Neural progenitor cell (in vitro differentiated cells): ENCODE results near the gene ZMAT5. TPM values are rescaled to one million over a fixed set of nuclear protein-coding genes. Genes with fewer than 3 reads are reported as not detected.
A peak's percentile ranks its signal among the peaks of the same experiment; 100 is the strongest.

Experiments
- DNase-seq: peaks from one replicate; pipeline ENCODE4 v3.0.0-alpha.2; 2016; ENCODE audit warnings: low spot score
- H2AFZ ChIP-seq: fragments of 200-600 bp; sonication (generic); replicated peaks from 2 replicates; pipeline ENCODE4 v1.6.1; 2016; ENCODE audit warnings: antibody characterized with exemption
- H3F3A ChIP-seq: fragments of 200-600 bp; sonication (generic); 2 replicates; pipeline ENCODE4 v1.6.1; 2016; ENCODE audit warnings: antibody characterized with exemption, low read depth
- H3K27ac ChIP-seq: fragments of 200-600 bp; sonication (generic); 2 replicates; pipeline ENCODE4 v1.5.1; 2016; ENCODE audit warnings: mild to moderate bottlenecking
- H3K27me3 ChIP-seq: fragments of 200-600 bp; sonication (generic); 2 replicates; pipeline ENCODE4 v1.6.1; 2016; ENCODE audit warnings: mild to moderate bottlenecking, moderate library complexity
- H3K36me3 ChIP-seq: fragments of 200-600 bp; sonication (generic); 2 replicates; pipeline ENCODE4 v1.5.1; 2016
- H3K4me1 ChIP-seq: fragments of 200-600 bp; sonication (generic); 2 replicates; pipeline ENCODE4 v1.6.1; 2016; ENCODE audit warnings: mixed run types
- H3K4me2 ChIP-seq: fragments of 200-600 bp; sonication (generic); 2 replicates; pipeline ENCODE4 v1.6.1; 2016
- H3K4me3 ChIP-seq: fragments of 200-600 bp; sonication (generic); 2 replicates; pipeline ENCODE4 v1.5.1; 2016
- H3K79me2 ChIP-seq: fragments of 200-600 bp; sonication (generic); 2 replicates; pipeline ENCODE4 v1.6.1; 2016; ENCODE audit warnings: low read depth
- H3K9ac ChIP-seq: fragments of 200-600 bp; sonication (generic); 2 replicates; pipeline ENCODE4 v1.6.1; 2016
- H3K9me3 ChIP-seq: fragments of 200-600 bp; sonication (generic); 2 replicates; pipeline ENCODE4 v1.5.1; 2016; ENCODE audit warnings: low read depth
- H4K20me1 ChIP-seq: fragments of 200-600 bp; sonication (generic); 2 replicates; pipeline ENCODE4 v1.6.1; 2016; ENCODE audit warnings: low read depth
- H3K27ac Mint-ChIP-seq: 3 replicates; pipeline ENCODE4 v1.8.0; 2021; ENCODE audit warnings: mixed read lengths
- H3K27me3 Mint-ChIP-seq: 2 replicates; pipeline ENCODE4 v1.8.0; 2022; ENCODE audit warnings: low read depth, mild to moderate bottlenecking, inconsistent platforms, moderate library complexity, mixed read lengths; ENCODE audit not compliant: insufficient read depth
- H3K36me3 Mint-ChIP-seq: 3 replicates; pipeline ENCODE4 v1.8.0; 2021; ENCODE audit warnings: mixed read lengths
- H3K4me1 Mint-ChIP-seq: 3 replicates; pipeline ENCODE4 v1.8.0; 2021; ENCODE audit warnings: mixed read lengths
- H3K4me3 Mint-ChIP-seq: 3 replicates; pipeline ENCODE4 v1.8.0; 2021; ENCODE audit warnings: mild to moderate bottlenecking, moderate library complexity, mixed read lengths
- H3K9me3 Mint-ChIP-seq: 3 replicates; pipeline ENCODE4 v1.8.0; 2020; ENCODE audit warnings: mixed read lengths
- CTCF ChIP-seq: fragments of 200-600 bp; sonication (generic); IDR thresholded peaks from 2 replicates; pipeline ENCODE4 v1.5.1; 2017; ENCODE audit warnings: antibody characterized with exemption, mild to moderate bottlenecking
- EZH2 ChIP-seq: fragments of 200-600 bp; sonication (generic); IDR thresholded peaks from 2 replicates; pipeline ENCODE4 v1.6.1; 2017; ENCODE audit warnings: antibody characterized with exemption, mild to moderate bottlenecking, moderate library complexity
- EZH2phosphoT487 ChIP-seq: fragments of 200-600 bp; sonication (generic); IDR thresholded peaks from 2 replicates; pipeline ENCODE4 v1.6.1; 2017; ENCODE audit warnings: antibody characterized with exemption
- total RNA-seq: library from RNA; depleted of rRNA; stranded (reverse); fragments of >200 nt; gene quantifications from 2 replicates; pipeline ENCODE4 v1.2.3, GENCODE V29; 2015; ENCODE audit warnings: low replicate concordance

Gene ZMAT5
- total RNA-seq, 1 donor from 2014 or later, result 20.8 TPM

DNA sequence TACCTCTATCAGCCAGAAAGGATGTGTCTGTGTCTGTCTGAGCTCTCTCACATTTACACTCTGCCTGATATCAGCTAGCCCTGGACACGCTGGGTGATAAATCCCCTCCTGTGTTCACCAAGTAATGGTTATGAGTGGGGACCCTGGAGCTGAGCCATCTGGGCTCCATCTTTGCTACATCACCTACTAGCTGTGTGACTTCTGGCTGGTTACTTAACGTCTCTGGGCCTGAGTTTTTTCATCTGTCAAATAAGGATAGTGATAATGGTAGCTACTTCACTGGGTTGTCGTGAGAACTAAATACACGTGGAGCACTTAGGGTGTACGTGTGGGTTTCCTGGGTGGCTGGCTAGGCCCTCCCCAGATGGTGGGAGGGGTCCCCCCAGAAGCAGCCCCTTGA, 23.3 kb upstream of the ZMAT5 start:
- Histone ChIP-seq H3K79me2 (no peaks in the 10 kb centered on the region), H3K36me3 (no peaks in the 10 kb centered on the region), H3F3A (no peaks in the 10 kb centered on the region), H3K4me2 (no peak overlapping the region), H3K4me3 (no peak overlapping the region), H2AFZ (no peak overlapping the region), H3K9ac (no peak overlapping the region), H3K4me1 (no peaks in the 10 kb centered on the region), H3K27me3 (no peaks in the 10 kb centered on the region), H4K20me1 (no peaks in the 10 kb centered on the region), H3K9me3 (no peaks in the 10 kb centered on the region), H3K27ac (no peak overlapping the region)
- Mint-ChIP-seq H3K4me1 (peaks cover 8% of the 10 kb centered on the region), H3K27me3 (no peaks in the 10 kb centered on the region), H3K36me3 (peaks cover 13% of the 10 kb centered on the region), H3K4me3 (no peak overlapping the region), H3K9me3 (no peaks in the 10 kb centered on the region), H3K27ac (no peak overlapping the region)
- DNase-seq, result no peak
- TF ChIP-seq CTCF, result no peak

DNA sequence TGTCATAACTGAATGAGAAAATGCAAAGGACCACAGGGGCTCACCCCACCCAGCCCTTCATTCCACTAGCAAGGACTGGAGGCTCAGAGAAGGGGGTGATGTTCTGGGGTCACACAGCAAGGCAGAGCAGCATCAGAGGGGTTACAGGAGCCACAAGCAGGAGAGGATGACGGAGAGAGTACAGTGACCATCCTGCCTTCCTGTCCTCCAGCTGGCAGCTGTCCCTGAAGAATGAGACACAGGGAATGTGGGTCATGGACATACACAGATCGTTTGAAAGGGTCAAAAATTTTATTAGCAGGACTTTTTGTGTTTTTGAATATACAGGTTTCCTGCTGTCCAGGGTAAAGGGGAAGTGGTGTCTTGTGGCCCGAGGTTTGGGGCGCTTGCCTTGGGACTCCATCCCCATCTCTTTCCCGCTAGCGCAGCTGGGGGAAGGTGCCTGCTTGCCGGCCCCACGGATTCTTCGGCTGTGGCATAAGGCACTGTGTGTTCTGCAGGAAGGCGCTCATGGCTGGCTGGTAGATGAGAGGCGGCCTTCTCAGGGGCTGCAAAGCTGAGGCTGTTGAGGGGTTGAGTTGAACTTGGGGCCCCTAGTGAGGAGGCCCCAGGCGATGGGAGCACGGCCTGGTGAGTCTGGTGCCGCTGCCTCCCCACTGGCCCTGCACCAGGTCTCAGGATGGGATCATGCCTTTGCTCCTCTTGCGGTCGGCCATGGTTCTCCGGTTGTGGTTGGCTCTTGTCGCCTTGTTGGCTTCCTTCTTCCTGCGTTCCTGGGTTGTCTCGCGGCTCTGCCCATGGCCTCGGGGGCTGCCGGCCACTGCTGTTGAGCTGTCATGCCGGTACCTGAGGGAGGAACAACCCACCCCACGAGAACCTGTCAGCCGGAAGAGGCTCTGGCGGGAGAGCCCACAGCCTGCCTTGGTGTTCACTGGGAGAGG, 21.8 kb upstream of the ZMAT5 start:
- Mint-ChIP-seq H3K4me1 (peaks cover 13% of the 10 kb centered on the region), H3K27ac (peak overlapping the region; percentile 10), H3K27me3 (no peaks in the 10 kb centered on the region), H3K4me3 (no peak overlapping the region), H3K9me3 (no peaks in the 10 kb centered on the region), H3K36me3 (peaks cover 13% of the 10 kb centered on the region)
- H3K36me3 ChIP-seq, result no peaks in the 10 kb centered on the region
- TF ChIP-seq CTCF (no peak), EZH2phosphoT487 (no peak), EZH2 (no peak)
- no peak overlapping the region for H3K9ac ChIP-seq
- H3K4me1 ChIP-seq, result no peaks in the 10 kb centered on the region
- H2AFZ ChIP-seq, result no peak overlapping the region
- no peak overlapping the region for H3K4me3 ChIP-seq
- H3F3A ChIP-seq, result no peaks in the 10 kb centered on the region
- no peaks in the 10 kb centered on the region for H3K27me3 ChIP-seq
- H4K20me1 ChIP-seq, result no peaks in the 10 kb centered on the region
- DNase-seq, result no peak
- no peak overlapping the region for H3K4me2 ChIP-seq
- no peaks in the 10 kb centered on the region for H3K79me2 ChIP-seq
- no peaks in the 10 kb centered on the region for H3K9me3 ChIP-seq
- H3K27ac ChIP-seq, result no peak overlapping the region

DNA sequence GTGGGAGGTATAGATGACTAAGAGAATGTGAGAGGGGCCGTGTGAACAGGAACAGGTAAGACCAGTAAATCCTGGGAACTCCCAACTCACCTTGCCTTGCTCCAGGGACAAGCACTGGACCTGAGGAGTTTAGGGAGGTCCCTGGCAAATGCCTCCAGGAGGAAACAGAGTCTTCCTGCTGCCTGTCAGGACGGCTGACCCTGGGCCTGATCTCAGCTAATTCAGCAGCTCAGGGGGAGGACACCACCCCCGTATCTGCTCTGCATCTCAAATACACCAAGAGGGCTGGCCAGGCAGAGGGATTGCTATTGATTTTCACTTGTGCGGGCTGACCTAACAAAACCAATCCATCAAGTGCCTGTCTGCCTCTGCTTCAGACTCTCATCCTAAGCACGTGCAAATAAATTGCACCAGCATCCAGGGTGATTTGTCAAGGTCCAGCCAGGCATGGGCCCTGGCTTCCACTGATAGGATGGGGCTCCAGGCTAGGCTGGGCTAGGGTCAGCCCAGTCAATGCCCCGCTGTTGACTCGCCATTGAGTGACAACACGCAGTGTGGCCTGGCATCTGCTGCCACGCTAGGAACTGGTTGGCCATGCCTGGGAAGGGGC, 20.7 kb upstream of the ZMAT5 start:
- H3K79me2 ChIP-seq, result no peaks in the 10 kb centered on the region
- no peaks in the 10 kb centered on the region for H3K36me3 ChIP-seq
- Mint-ChIP-seq H3K9me3 (no peaks in the 10 kb centered on the region), H3K27ac (peak overlapping the region; percentile 10), H3K4me1 (peaks cover 18% of the 10 kb centered on the region), H3K4me3 (no peak overlapping the region), H3K36me3 (peaks cover 13% of the 10 kb centered on the region), H3K27me3 (no peaks in the 10 kb centered on the region)
- no peaks in the 10 kb centered on the region for H3K27me3 ChIP-seq
- H3K4me1 ChIP-seq, result no peaks in the 10 kb centered on the region
- no peak overlapping the region for H3K4me3 ChIP-seq
- no peak overlapping the region for H2AFZ ChIP-seq
- no peak for TF ChIP-seq EZH2phosphoT487
- TF ChIP-seq EZH2, result no peak
- no peak for TF ChIP-seq CTCF
- DNase-seq, result no peak
- no peaks in the 10 kb centered on the region for H3F3A ChIP-seq
- no peak overlapping the region for H3K4me2 ChIP-seq
- H4K20me1 ChIP-seq, result no peaks in the 10 kb centered on the region
- H3K27ac ChIP-seq, result no peak overlapping the region
- no peak overlapping the region for H3K9ac ChIP-seq
- no peaks in the 10 kb centered on the region for H3K9me3 ChIP-seq
